CD1c-positive myeloid dendritic cell (primary cell): ENCODE measurements around the gene MYO19.
A peak's percentile ranks its signal among the peaks of the same experiment; 100 is the strongest.

ENCODE experiments used
- DNase-seq: peaks from one replicate; pipeline ENCODE4 v3.0.0-alpha.2; 2016; ENCODE audit errors: extremely low spot score

The MYO19 gene, protein sequence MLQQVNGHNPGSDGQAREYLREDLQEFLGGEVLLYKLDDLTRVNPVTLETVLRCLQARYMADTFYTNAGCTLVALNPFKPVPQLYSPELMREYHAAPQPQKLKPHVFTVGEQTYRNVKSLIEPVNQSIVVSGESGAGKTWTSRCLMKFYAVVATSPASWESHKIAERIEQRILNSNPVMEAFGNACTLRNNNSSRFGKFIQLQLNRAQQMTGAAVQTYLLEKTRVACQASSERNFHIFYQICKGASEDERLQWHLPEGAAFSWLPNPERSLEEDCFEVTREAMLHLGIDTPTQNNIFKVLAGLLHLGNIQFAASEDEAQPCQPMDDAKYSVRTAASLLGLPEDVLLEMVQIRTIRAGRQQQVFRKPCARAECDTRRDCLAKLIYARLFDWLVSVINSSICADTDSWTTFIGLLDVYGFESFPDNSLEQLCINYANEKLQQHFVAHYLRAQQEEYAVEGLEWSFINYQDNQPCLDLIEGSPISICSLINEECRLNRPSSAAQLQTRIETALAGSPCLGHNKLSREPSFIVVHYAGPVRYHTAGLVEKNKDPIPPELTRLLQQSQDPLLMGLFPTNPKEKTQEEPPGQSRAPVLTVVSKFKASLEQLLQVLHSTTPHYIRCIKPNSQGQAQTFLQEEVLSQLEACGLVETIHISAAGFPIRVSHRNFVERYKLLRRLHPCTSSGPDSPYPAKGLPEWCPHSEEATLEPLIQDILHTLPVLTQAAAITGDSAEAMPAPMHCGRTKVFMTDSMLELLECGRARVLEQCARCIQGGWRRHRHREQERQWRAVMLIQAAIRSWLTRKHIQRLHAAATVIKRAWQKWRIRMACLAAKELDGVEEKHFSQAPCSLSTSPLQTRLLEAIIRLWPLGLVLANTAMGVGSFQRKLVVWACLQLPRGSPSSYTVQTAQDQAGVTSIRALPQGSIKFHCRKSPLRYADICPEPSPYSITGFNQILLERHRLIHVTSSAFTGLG

DNA sequence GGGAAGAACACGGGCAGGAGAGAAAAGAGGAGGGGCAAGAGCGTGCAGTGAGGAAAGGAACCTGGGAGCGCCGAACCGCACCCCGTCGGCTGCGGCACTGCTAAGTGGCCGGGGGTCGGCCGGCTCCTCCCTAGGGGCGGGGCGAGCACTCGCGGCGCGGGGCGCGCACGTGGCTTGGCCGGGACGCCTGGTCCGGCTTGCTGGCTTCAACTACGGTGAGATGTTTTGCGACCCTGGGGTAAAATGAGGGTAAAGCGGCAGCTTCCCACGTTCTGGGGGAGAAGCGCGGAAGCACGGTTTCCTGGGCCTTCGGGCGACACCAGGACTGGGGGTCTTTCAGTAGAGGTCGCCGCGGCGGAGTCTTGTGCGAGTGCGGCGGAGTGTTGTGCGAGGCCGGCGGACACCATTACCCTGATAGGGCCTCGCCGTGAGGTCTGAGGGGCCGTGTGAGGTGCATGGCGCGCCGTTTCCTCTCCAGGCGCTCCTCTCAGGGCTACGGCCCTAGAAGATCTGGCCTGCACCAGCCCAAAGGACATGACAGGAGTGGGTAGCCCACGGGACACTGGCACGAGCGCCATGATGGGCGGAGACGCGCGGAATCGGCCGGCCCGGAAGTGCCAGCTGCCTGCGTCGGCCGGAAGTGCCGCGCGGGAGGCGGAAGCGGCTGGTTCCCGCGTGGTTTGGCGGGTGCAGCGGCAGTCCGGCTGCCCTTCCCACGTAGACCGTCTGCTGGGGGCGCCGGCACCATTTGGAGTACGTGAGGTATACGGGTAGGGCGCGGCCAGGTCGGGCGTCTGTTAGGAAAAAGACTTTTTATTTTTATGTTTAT is at the start of gene MYO19, which contains the start of gene PIGW:
Gene MYO19, minus strand, starts transcription at position 29 of the 829 bp plus-strand sequence. CDS start 2,330 bp downstream, outside the sequence.
Gene PIGW, plus strand, starts transcription at position 148 of the 829 bp plus-strand sequence. CDS start 2,115 bp downstream, outside the sequence.
- DNase-seq, result peak; percentile 96

DNA sequence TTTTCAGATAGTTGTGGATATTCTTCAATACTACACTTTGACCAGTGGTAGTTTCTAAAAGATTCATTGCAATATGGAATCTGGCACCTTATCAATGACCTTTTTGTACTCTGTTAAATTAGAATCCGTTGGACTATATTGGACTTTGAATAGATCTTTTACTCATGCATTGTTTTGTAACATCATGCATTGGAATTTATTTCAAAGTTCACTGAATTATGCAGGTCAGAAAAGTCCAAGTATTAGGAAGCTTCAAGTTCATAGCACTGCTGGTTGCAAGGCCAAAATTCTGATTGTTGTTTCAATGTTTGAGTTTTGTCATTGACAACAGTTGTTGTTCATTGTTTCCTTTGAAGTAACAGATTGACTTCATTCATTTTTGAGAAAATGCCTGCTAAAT is 49.1 kb upstream of the MYO19 start:
- DNase-seq, result no peak

DNA sequence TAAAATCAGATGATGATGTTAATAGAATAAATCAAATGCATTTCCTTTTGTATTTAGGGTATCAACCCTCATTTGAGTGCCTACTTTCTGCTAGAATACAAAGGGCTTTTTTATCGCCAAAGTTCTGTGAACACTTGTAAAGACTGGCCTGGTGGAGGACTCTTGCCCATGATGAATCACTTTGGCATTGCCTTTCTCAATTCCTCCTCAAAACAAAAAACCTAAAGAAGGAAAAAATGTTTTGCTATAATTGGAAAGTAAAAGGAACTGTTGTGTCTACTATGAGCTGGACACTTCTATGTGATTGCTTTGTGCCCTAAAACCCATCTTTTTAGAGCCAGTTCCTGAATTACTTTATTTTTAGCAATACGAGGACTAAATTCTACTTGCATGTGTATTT is 44.0 kb upstream of the MYO19 start:
- no peak for DNase-seq

DNA sequence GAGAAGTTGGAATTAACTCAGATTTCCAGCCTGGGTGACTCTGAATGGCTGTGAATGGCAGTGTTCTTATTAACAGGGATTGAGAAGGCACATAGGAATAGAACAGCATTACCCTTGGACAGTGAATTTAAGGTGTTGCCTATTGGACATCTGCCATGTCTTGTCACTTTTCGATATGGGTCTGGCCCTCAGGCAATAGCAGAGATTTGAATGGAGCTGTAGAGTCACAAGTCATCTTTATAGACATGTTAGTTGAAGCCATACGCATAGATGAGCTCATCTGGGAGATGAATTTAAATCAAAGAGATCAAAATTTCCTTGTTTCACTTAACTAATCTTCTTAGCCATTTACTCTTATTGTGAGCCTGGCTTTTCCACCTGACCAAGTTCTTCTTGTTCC is 42.1 kb upstream of the MYO19 start:
- DNase-seq, result no peak

DNA sequence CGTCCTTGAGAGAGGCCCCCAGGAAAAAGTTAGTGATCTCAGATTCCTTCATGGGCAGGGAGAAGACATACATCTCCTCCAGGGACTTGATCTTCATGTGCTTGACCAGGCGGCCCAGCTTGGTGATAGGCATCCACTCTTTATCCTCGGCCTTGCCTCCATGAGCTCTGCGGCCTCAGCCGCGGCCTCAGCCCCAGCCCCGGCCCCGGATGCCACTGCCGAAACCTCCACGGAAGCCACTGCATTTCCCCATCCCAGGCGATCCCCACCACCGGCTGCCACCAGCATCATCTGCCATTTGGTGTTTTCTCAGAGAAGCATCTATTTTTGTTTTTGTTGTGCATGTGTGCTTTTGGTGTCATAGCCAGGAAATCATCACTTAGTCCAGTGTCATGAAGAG is 40.4 kb upstream of the MYO19 start:
- DNase-seq, result no peak

DNA sequence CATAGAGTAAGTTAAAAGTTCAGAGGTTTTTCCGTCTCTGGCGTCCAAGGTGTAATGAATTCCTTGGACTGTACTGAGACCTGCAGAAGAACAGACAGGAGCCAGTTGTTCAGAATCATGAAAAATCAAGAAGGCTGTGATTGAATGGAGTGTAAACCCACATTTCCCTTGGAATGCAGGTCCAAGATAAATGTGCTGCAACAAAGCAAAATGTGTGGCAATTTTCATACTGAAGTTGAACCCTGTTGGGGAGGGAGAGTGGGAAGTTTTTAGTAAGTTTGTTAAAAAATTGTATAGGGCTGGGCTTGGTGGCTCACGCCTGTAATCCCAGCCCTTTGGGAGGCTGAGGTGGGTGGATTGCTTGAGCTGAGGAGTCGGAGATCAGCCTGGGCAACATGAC is 31.4 kb upstream of the MYO19 start:
- DNase-seq, result no peak

DNA sequence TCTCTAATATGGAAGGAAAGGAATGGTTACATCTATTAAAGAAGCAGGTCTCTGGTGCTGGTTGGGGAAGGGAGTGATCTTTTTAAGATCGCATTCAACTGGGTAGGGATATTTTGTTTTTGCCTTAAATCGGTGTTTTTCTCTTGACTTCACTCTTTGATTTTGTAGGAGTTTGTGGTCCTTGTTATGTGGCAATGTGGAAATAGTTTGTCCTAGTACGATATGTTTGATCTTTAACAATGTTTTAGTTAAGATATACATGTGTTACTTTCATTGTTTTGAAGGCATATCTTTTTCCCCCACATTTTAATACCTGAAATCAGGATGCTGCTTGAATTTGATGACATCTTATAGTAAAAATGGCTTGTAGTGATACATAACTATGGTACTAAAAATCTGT is 18.8 kb upstream of the MYO19 start:
- DNase-seq, result no peak

DNA sequence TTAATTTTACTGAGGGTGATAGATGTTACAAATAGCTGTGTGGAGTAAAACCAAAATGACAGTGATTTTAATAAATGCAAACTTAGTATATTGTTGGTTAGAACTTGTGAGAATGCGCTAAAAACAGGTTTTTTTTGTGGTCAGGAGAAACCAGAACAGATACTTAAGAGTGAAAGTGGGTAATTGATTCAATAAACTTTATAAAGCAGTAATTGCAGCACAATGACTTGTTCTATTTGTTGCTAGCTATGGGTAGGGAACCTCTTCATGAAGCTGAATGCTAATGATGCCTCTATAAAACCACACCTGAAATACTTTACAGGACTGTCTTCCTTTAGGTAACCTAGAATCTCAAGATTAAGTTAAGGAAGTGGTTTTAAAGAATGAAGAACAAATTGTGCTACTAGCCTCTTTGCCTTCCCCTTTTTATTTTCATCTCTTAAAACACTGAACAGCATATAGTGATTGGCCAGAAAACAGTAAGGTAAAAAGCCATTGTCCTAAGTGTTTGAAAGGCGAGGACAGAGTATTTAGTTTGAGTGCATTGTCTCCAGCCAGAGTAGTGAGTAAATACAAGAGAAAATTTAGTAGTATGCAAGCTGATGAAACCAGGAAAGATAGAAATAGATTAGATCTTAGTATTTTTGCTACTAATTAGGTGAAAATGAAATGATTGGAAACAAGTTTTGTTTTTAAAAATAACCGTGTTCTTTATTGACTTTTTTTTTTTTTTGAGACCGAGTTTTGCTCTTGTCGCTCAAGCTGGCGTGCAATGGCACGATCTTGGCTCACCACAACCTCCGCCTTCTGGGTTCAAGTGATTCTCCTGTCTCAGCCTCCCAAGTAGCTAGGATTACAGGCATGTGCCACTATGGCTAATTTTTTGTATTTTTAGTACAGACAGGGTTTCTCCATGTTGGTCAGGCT is 16.1 kb upstream of the MYO19 start:
- peak; percentile 37 for DNase-seq

DNA sequence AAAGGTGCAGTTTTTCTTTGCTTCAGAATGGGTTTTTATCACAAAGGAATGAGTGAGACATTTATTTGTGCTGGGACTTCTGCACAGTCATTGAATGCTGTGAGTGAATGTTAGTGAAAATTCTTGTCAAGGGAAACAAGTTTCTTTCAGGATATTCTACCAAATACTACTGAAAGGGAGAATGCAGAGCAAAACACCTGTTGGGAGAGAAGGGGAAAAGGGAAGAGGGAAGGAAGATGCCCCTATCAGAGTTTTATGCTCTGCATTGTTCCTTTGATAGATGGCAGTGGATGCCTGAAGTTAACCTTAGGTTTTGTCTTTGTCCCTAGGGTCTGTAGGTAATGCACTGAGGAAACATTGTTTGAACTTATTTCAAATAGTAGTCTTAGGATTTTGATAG is 13.1 kb upstream of the MYO19 start:
- no peak for DNase-seq

DNA sequence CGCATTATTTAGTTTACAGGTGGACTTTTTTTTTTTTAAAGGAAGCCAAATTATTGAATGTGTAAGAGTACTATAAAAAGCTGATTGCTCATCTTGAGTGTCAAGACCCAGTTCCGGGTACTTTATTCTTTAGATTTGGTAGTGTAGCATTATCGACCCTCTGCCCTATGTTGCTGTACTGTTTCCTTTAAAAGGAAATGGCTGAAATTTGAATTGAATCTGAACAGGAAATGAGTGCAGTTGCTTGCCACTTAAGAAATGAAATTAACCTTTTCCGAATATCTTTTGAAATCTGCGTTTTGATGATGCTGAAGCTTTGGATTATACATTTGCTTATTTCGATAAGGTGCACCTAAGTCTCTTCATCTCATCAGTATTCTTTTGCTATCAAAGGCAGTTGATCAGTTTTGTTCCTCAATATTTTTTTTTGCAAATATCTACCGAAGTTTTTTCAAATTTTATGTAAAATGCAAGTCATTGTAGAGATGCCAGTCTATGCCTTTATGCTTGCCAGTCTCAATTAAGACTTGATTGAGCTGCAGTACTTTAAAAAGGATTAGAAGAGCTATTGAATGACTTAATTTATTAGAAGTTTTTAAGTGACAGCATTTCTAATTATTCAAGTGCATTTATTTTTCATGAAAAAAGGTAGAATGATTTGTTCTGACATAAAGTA is 11.9 kb upstream of the MYO19 start:
- no peak for DNase-seq

DNA sequence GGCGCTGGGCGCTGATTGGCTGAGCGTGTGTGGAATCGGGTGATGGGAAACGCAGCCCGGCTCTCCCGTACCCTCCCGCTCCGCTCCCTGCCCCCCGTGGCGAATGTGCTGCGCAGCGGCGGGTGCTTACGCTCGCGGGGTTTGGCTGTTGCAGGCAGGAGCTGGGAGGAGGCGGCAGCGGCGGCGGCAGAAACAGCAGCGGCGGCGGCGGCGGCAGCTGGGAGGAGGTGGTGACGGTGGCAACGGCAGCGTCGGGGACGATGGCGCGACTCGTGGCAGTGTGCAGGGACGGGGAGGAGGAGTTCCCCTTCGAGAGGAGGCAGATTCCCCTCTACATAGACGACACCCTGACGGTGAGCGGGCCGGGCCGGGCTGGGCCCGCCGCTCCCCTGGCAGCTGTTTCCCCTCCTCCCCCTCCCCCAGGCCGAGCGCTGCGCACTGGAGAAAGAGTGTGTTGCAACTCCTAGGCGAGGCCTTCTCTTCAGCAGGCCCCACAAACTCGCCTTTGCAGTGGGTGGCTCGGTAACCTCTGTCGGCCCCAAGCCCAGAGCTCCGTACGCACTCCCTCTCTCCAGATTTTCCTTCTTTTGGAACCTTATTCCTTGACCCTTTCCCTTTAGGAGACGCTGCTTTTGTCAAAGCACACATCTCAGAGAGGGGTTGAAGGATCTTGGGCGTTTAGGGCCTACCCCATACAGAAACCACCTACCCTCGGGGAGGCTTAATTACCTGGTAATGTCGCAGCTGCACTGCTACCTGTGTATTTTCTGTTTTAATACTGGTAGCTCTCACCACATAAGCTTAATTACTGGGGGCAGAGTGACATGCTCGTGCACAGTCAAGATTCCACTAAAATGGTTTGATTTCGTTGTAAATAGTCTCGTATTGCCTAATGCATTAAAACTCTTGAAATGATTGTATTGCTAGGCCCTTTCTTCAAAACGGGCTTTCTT is 11.1 kb upstream of the MYO19 start:
- peak; percentile 97 for DNase-seq

DNA sequence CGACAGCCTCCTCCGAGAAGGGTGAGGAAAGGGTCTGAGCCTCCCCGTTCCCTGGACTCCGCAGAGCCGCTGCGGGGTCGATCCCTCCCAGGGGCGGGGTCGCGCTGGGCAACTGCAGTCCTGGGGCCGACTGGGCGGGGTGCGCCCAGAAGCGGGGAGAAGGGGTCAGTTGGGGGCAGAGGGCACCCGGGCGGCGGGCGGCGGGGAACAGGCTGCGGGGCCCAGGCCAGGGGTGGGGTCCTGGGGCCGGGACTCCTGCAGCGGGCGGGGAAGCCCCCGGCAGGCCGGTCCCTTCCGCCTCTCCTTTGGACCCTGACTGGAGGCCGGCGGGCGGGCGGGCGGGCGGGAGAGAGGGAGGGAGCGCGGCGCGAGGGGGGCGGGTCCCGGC is 10.4 kb upstream of the MYO19 start:
- no peak for DNase-seq

DNA sequence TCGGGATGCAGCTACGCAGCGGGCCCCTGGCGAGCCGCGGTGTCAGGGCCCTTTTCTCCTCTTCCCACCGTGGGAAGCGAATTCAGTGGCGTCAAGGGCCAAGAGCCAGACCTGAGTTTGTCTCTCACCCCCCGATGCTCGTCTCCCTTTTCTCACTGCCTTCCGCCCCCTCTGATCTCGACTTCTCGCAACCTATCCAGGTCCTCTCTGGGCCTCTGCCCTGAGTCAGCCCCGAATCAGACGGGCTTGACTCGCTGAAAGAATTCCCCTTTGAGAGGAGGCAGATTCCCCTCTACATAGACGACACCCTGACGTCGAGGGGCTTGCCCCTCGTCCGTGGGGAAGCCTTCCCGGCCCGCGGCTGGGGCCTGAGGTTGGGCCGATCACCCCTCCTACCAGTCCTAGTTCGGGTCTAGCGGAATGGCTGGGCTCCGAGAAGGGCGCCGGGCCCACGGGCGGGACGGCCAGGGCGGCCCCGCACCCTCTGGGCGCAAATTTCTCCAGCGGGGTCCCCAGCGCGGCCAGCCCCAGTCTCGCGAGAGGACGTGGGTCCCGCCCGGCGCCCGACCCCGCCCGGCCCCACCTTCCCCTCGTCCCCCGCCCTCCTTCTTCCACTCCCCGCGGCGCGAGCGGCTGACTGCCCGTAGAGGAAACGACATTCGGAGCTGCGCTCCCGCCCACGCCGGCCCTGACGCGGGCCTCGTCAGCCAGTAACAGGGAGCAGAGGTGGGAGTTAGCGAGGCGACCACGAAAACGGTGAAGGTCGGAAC is 9.8 kb upstream of the MYO19 start, which contains the start of gene GGNBP2:
Gene GGNBP2, plus strand, starts transcription at position 613 of the 770 bp plus-strand sequence. CDS start 806 bp downstream, outside the sequence.
- DNase-seq, result peak; percentile 96

DNA sequence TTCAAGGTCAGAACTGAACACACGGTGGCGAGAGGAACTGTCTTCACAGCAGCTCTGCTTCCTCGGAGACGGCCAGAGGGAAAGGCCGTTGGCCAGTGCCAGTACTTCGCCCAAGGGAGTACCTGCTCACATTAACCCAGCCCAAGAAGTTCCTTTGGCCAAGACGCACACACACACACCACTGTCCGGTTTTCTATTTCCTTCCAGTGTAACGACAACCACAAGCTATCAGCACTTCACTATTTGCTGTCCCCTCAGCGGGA is 9.3 kb upstream of the MYO19 start:
- no peak for DNase-seq

DNA sequence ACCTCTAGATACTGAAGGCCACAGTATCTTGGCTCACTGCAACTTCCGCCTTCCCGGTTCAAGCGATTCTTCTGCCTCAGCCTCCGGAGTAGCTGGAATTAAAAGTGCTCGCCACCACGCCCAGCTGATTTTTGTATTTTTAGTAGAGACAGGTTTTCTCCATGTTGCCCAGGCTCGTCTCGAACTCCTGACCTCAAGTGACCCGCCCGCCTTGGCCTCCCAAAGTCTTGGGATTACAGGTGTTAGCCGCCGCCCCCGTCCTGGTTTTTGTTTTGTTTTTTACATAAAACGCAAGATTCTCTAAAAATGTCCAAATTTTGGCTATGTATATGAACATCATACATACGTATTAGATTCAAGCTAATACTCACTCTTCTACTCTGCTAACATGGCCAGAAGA is 8.1 kb upstream of the MYO19 start:
- DNase-seq, result no peak

DNA sequence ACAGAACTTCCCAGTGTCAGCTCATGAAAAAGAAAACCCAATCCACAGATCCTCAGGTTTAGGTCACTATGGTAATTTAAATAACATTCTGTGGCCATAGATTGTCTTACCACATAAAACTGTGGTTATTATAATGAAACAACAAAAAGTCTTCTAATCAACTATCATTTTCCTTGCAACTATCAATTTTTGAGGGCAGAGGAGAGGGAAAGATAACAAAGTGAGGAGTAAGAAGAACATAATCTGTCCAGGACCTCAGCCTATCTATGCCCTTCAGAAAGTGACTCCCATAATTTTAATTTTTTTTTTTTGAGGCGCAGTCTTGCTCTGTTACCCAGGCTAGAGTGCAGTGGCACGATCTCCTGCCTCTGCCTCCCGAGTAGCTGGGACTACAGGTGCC is 6.0 kb upstream of the MYO19 start:
- no peak for DNase-seq

DNA sequence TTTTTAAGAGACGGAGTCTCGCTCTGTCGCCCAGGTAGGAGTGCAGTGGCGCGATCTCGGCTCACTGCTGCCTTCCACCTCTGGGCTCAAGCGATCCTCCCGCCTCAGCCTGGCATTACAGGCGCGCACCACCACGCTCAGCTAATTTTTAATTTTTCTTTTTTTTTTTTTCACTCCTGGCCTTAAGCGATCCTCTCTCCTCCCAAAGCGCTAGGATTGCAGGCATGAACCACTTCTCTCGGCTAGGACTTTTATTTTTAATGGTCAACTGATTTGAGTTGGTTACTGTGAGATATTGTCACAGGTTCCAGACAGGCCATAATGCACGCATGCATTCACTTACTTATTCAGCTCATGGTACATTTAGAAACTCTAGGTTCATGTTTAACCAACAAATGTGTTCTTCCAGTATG is 1.0 kb upstream of the MYO19 start:
- DNase-seq, result no peak
